Mucosa of descending colon (tissue), 3 donors: ENCODE data around the gene MFSD11. TPM values are rescaled to one million over a fixed set of nuclear protein-coding genes. Genes with fewer than 3 reads are reported as not detected.
A peak's percentile ranks its signal among the peaks of the same experiment; 100 is the strongest.
"Not testable (repeated sequence)": the region's sequence is repeated elsewhere in the genome, so short reads cannot be mapped to it uniquely, and the experiment has no call there.

Experiments
- ATAC-seq: fragments of 200-7000 bp; cut with Tn5 transposase; one replicate; pipeline ENCODE4 v1.9.1; 2020; ENCODE audit warnings: mild to moderate bottlenecking, moderate library complexity
- DNase-seq, 3 donors: peaks; one replicate each; pipeline ENCODE4 v3.0.0-alpha.2; 2020
- H3K36me3 ChIP-seq: fragments of 200-600 bp; one replicate; pipeline ENCODE4 v1.8.0; 2021; ENCODE audit warnings: low read depth, mild to moderate bottlenecking
- H3K4me1 ChIP-seq: fragments of 200-600 bp; one replicate; pipeline ENCODE4 v1.8.0; 2021; ENCODE audit warnings: low read depth, mild to moderate bottlenecking
- H3K4me3 ChIP-seq: fragments of 200-600 bp; one replicate; pipeline ENCODE4 v1.8.0; 2021; ENCODE audit warnings: mild to moderate bottlenecking
- H3K9me3 ChIP-seq: fragments of 200-600 bp; one replicate; pipeline ENCODE4 v1.8.0; 2021; ENCODE audit warnings: mild to moderate bottlenecking
- intact Hi-C, 2 donors: fragments of 100-400 bp; cut with DNase I in 1 of 2; cut with micrococcal nuclease in 1 of 2; formaldehyde crosslinking; loops; one replicate each; pipeline versions ENCODE4 v1.11.0 to v1.11.1; 2022; cut with DNase I, micrococcal nuclease
- total RNA-seq, 3 donors: library from RNA; stranded (reverse); fragmentation: NEBNext Ultra II Directional in 2 of 3; extraction: Animal tissue kit (Norgen Biotek cat#: 25700) in 2 of 3; gene quantifications; one replicate each; pipeline versions ENCODE4 v1.2.1 to v1.2.4, GENCODE V29; 2021 to 2023
- TF ChIP-seq, protein P1 (sequence below): fragments of 200-600 bp; IDR thresholded peaks from one replicate; pipeline ENCODE4 v1.8.0; 2022; ENCODE audit warnings: antibody characterized with exemption, mild to moderate bottlenecking
- donor health status: DM: no; HTN: no; CAD: no; lungs with moderate emphysema.
- donor health status: DM: no; HTN: no; CAD: no.
- donor health status: DM: no; HTN: yes; CAD: no.

The MFSD11 gene
- total RNA-seq, 3 donors from 2014 or later: 31.2 to 38.2 (median 33.2) TPM

DNA sequence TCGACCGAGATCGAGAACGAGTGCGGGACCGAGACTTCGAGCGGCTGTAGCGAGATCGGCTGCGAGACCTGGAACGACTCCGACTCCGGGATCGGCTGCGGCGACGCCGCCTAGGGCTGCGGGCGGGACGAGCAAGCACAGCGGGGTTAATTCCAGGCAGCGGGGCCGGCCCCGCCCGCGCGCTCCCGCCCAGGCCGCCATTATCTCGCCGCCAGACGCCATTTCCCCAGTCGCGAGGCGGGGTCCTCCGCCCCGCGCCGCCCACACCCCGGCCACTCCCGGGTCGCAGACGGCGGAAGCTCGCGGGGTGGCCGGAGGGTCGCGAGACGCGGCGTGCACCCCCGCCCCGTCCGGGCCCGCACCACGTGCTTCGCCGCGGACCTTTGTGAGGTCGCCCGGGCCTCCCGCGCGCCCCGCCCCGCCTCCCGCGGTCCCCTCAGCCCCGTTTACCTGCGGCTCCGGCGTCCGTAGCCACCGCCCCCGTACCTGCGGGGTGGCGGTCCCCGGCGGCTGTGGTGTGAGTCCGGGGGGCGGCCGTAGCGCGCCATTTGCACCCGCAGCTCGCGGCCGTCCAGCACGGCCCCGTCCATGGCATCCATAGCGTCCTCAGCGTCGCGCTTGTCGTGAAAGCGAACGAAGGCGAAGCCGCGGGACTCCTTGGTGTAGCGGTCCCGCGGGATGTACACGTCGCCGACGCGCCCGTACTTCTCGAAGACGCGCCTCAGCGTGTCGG is 1.4 kb upstream of the MFSD11 start:
- peak; percentile 83 to 89 (median 88) for DNase-seq
- TF ChIP-seq, protein P1, sequence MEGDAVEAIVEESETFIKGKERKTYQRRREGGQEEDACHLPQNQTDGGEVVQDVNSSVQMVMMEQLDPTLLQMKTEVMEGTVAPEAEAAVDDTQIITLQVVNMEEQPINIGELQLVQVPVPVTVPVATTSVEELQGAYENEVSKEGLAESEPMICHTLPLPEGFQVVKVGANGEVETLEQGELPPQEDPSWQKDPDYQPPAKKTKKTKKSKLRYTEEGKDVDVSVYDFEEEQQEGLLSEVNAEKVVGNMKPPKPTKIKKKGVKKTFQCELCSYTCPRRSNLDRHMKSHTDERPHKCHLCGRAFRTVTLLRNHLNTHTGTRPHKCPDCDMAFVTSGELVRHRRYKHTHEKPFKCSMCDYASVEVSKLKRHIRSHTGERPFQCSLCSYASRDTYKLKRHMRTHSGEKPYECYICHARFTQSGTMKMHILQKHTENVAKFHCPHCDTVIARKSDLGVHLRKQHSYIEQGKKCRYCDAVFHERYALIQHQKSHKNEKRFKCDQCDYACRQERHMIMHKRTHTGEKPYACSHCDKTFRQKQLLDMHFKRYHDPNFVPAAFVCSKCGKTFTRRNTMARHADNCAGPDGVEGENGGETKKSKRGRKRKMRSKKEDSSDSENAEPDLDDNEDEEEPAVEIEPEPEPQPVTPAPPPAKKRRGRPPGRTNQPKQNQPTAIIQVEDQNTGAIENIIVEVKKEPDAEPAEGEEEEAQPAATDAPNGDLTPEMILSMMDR: peak; percentile 35

DNA sequence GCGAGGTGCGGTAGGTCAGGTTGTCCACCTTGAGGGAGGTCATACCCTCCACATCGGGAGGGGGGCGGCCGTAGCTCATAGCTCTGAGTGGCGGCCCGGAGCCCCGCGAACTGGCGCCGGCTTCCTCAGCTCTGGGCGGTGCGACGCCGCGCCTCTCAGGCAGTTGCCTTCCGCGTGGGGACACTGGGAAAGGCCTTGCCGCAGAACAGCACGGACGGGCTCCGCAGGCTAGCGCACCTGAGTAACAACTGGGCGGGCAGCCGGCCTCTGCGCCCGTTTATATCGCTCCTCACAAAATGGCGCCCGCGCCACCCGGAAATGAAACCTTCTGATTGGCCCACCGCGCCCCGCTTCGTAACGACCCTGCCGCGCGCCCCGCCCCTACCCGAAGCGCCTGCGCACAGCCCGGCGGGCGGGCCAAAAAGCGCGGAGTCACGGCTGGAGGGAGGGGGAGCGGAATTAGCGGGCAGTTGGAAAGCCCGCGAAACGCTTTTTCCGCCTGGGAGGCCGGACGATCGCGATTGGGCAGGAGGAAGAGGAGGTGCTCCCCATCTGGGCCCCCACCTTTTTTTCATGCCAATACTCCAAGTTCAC is 740 bp upstream of the MFSD11 start, which contains the start of gene SRSF2:
Gene SRSF2, minus strand, starts transcription at position 250 of the 594 bp plus-strand sequence. Its CDS starts 171 bp downstream, at position 79.
- TF ChIP-seq, protein P1: no peak
- H3K36me3 ChIP-seq: no peaks in the 10 kb centered on the region
- ATAC-seq (peak; percentile 88), DNase-seq (peak; percentile 98 to 99 (median 99))
- intact Hi-C loops: no loop called here
- H3K9me3 ChIP-seq: no peaks in the 10 kb centered on the region
- H3K4me1 ChIP-seq: peaks cover 26% of the 10 kb centered on the region
- peak within 1 kb of the TSS; percentile 97 for H3K4me3 ChIP-seq

More for the DNA sequence above, 1.4 kb upstream of the MFSD11 start:
- H3K4me1 ChIP-seq: peaks cover 26% of the 10 kb centered on the region
- intact Hi-C loops: no loop called here
- no peaks in the 10 kb centered on the region for H3K9me3 ChIP-seq
- ATAC-seq: peak; percentile 56
- H3K36me3 ChIP-seq: no peaks in the 10 kb centered on the region
- H3K4me3 ChIP-seq: peak overlapping the region; percentile 97

DNA sequence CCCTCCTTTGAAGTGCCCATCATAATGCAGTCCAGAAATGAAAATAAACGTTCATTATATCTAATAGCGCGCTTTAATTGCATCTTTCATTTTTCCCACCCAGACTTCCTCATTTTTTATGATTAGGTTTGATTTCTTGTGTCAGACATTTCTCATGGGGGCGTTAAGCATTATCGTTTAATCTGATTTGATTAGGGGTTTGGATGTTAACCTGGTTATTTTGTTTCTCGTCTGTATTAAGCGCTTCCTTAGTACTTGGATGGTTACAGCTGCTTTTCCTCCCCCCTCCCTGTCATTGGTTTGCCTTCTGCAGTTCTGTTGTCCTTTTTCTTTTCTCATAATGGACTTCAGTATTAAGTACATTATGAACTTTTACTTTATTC is 540 bp downstream of the MFSD11 start:
- Histone ChIP-seq H3K4me3 (peak overlapping the region; percentile 97), H3K36me3 (no peaks in the 10 kb centered on the region), H3K9me3 (no peaks in the 10 kb centered on the region), H3K4me1 (peaks cover 26% of the 10 kb centered on the region)
- DNase-seq (no peak), ATAC-seq (no peak)
- TF ChIP-seq, protein P1: no peak
- intact Hi-C loops: no loop called here

DNA sequence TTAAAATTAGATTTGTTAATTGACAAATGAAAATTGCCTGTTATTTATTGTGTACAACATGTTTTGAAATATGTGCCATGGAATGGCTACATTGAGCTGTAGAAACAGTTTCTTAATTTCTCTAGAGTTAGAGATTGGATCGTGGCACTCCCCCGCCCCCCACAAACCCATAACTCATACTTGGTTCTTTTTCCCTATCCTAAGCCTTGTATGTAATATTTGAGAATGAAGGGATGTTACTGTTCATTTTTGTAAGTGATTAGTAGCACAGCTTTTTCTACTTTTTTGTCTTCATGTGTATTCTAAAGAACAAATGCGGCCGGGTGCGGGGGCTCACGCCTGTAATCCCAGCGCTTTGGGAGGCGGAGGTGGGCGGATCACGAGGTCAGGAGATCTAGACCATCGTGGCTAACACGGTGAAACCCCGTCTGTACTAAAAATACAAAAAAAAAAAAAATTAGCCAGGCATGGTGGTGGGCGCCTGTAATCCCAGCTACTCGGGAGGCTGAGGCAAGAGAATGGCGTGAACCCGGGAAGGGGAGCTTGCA is 1.7 kb downstream of the MFSD11 start:
- ATAC-seq, H3K4me3 ChIP-seq, H3K9me3 ChIP-seq, intact Hi-C loops, H3K36me3 ChIP-seq: not testable (repeated sequence)
- DNase-seq: peak in 1 of 3 donors; percentile 39
- peaks cover 17% of the 10 kb centered on the region for H3K4me1 ChIP-seq

DNA sequence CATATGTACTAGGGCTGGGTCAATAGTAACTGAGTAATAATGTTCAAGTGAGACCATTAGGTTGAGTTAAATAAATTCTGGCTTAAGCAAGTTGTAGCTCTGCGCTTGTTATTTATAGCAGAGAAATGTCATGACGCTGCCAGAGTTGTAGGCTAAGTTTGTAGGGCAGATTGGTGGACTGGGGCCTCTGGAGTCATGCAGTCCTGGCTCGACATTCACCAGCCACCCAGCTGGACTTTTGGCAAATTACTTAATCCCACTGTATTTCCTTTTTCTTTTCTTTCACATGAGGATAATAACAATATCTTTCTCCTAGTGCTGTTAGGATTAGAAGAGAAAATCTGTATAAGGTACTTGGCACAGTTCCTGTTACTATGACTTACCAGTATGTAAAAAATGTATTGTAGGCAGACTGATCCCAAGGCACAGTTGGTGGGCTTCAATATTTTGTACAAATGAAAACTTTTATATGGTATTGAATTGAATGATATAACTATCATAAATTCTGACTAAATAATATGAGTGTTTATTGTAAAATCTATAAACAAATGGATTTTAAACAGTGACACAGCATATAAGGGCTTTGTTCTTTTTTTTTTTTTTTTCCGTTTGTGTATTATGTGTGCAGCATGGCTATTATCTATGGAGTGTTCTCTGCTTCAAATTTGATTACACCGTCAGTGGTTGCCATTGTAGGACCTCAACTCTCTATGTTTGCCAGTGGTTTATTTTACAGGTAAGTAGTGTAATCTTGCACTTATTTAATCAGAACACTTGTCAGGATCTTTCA is 2.6 kb downstream of the MFSD11 start:
- intact Hi-C loops: no loop called here
- DNase-seq: no peak
- TF ChIP-seq, protein P1: no peak
- H3K36me3 ChIP-seq: no peaks in the 10 kb centered on the region
- H3K4me1 ChIP-seq: peaks cover 12% of the 10 kb centered on the region
- no peaks in the 10 kb centered on the region for H3K9me3 ChIP-seq
- no peak for ATAC-seq
- no peak overlapping the region for H3K4me3 ChIP-seq
